ENCODE measurements around the gene DESI1.
"Not testable (repeated sequence)": the region's sequence is repeated elsewhere in the genome, so short reads cannot be mapped to it uniquely, and the experiment has no call there.

The DESI1 gene

DNA sequence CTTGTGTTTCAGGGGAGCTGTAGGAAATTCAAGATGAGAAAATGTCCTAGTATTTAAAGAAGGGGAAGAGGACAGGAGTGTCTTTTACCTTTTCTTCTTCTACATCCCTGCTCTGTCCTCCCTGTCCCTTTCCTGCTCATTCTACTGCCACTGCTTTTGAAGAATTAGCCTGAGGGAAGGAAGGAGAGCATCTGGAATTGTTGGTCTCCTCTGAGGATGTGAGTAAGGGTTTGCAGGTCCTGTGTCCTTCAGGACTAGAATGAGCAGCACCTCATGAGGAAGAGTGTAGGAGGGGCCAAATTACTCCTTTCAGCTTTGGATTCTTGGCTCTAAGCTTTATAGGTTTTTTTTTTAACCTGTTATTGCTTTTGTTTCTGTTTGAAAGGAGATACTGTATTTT, 43.6 kb upstream of the DESI1 start:
- H4K20me1 ChIP-seq (ENCODE audit: insufficient read depth, low read length) = no peaks in the 10 kb centered on the region
- H3K36me3 ChIP-seq (replicated peaks; ENCODE audit: insufficient read depth, low read length) = no peaks in the 10 kb centered on the region; the same call in none of the 2 replicates
- peaks cover 6% of the 10 kb centered on the region for H3K79me2 ChIP-seq (ENCODE audit: low read length)
- no peaks in the 10 kb centered on the region for H3K9me3 ChIP-seq (replicated peaks; ENCODE audit: insufficient read depth, low read length)
- H2AFZ ChIP-seq (ENCODE audit: low read length) = no peak overlapping the region
- H3K4me3 ChIP-seq (ENCODE audit: low read length) = no peak overlapping the region
- no peaks in the 10 kb centered on the region for H3K27me3 ChIP-seq (replicated peaks; ENCODE audit: insufficient read depth, low read length)
- H3K9me2 ChIP-seq (replicated peaks; ENCODE audit: insufficient read depth, low read length) = no peaks in the 10 kb centered on the region
- no peak overlapping the region for H3K9ac ChIP-seq (ENCODE audit: low read length)
- H3F3A ChIP-seq (ENCODE audit: insufficient read depth, low read length) = peaks cover 40% of the 10 kb centered on the region
- DNase-seq = no peak
- TF ChIP-seq EZH2phosphoT487 (IDR thresholded peaks at IDR 0.05; ENCODE audit: low read length) (no peak), EZH2 (optimal IDR thresholded peaks at IDR 0.05; ENCODE audit: low read depth, low read length) (no peak)
- TF ChIP-seq, protein P1, sequence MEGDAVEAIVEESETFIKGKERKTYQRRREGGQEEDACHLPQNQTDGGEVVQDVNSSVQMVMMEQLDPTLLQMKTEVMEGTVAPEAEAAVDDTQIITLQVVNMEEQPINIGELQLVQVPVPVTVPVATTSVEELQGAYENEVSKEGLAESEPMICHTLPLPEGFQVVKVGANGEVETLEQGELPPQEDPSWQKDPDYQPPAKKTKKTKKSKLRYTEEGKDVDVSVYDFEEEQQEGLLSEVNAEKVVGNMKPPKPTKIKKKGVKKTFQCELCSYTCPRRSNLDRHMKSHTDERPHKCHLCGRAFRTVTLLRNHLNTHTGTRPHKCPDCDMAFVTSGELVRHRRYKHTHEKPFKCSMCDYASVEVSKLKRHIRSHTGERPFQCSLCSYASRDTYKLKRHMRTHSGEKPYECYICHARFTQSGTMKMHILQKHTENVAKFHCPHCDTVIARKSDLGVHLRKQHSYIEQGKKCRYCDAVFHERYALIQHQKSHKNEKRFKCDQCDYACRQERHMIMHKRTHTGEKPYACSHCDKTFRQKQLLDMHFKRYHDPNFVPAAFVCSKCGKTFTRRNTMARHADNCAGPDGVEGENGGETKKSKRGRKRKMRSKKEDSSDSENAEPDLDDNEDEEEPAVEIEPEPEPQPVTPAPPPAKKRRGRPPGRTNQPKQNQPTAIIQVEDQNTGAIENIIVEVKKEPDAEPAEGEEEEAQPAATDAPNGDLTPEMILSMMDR (IDR thresholded peaks at IDR 0.05; ENCODE audit: low read length) = no peak
- no peak overlapping the region; the same call in 1 of the 2 replicates for H3K27ac ChIP-seq (ENCODE audit: low read length)
- peaks cover 4% of the 10 kb centered on the region; the same call in 1 of the 2 replicates for H3K4me1 ChIP-seq (ENCODE audit: low read length)
- no peak overlapping the region for H3K4me2 ChIP-seq (ENCODE audit: low read depth, low read length)

DNA sequence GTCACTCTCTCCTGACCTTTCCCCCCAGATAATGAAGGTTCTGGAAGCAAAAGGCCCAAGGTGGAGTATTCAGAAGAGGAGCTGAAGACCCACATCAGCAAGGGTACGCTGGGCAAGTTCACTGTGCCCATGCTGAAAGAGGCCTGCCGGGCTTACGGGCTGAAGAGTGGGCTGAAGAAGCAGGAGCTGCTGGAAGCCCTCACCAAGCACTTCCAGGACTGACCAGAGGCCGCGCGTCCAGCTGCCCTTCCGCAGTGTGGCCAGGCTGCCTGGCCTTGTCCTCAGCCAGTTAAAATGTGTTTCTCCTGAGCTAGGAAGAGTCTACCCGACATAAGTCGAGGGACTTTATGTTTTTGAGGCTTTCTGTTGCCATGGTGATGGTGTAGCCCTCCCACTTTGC, 42.8 kb upstream of the DESI1 start:
- H3K36me3 ChIP-seq (replicated peaks; ENCODE audit: insufficient read depth, low read length); H3K79me2 ChIP-seq (ENCODE audit: low read length); H3K4me1 ChIP-seq (ENCODE audit: low read length); H4K20me1 ChIP-seq (ENCODE audit: insufficient read depth, low read length); H3K9me3 ChIP-seq (replicated peaks; ENCODE audit: insufficient read depth, low read length); H3K27ac ChIP-seq (ENCODE audit: low read length); H3K4me3 ChIP-seq (ENCODE audit: low read length); H3K4me2 ChIP-seq (ENCODE audit: low read depth, low read length); H2AFZ ChIP-seq (ENCODE audit: low read length); H3K9ac ChIP-seq (ENCODE audit: low read length); DNase-seq; H3K27me3 ChIP-seq (replicated peaks; ENCODE audit: insufficient read depth, low read length); H3K9me2 ChIP-seq (replicated peaks; ENCODE audit: insufficient read depth, low read length): not testable (repeated sequence)
- peaks cover 40% of the 10 kb centered on the region for H3F3A ChIP-seq (ENCODE audit: insufficient read depth, low read length)

DNA sequence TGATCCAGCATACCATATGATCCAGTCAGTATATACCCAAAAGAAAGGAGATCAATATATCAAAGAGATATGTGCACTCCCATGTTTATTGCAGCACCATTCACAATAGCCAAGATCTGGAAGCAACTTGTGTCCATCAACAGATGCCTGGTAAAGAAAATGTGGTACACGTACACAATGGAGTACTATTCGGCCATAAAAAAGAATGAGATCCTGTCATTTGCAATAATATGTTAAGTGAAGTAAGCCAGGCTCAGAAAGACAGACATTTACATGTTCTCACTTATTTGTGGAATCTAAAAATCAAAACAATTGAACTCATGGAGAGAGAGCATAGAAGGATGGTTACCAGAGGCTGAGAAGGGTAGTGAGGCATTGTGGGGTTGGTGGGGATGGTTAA, 40.9 kb upstream of the DESI1 start:
- no peak overlapping the region for H2AFZ ChIP-seq (ENCODE audit: low read length)
- peaks cover 11% of the 10 kb centered on the region for H3K36me3 ChIP-seq (replicated peaks; ENCODE audit: insufficient read depth, low read length)
- H3K9me2 ChIP-seq (replicated peaks; ENCODE audit: insufficient read depth, low read length) = no peaks in the 10 kb centered on the region
- peaks cover 18% of the 10 kb centered on the region for H3K79me2 ChIP-seq (ENCODE audit: low read length)
- no peaks in the 10 kb centered on the region for H3K27me3 ChIP-seq (replicated peaks; ENCODE audit: insufficient read depth, low read length)
- no peak overlapping the region for H3K9ac ChIP-seq (ENCODE audit: low read length)
- no peaks in the 10 kb centered on the region for H3K4me1 ChIP-seq (ENCODE audit: low read length)
- H3K9me3 ChIP-seq (replicated peaks; ENCODE audit: insufficient read depth, low read length) = no peaks in the 10 kb centered on the region
- H3K4me2 ChIP-seq (ENCODE audit: low read depth, low read length) = no peak overlapping the region
- H3K4me3 ChIP-seq (ENCODE audit: low read length) = no peak overlapping the region
- H3K27ac ChIP-seq (ENCODE audit: low read length) = no peak overlapping the region
- H4K20me1 ChIP-seq (ENCODE audit: insufficient read depth, low read length) = no peaks in the 10 kb centered on the region
- DNase-seq = no peak
- TF ChIP-seq, protein P1 (IDR thresholded peaks at IDR 0.05; ENCODE audit: low read length) = no peak
- TF ChIP-seq EZH2phosphoT487 (IDR thresholded peaks at IDR 0.05; ENCODE audit: low read length) = no peak
- TF ChIP-seq EZH2 (optimal IDR thresholded peaks at IDR 0.05; ENCODE audit: low read depth, low read length) = no peak
- peaks cover 25% of the 10 kb centered on the region for H3F3A ChIP-seq (ENCODE audit: insufficient read depth, low read length)

DNA sequence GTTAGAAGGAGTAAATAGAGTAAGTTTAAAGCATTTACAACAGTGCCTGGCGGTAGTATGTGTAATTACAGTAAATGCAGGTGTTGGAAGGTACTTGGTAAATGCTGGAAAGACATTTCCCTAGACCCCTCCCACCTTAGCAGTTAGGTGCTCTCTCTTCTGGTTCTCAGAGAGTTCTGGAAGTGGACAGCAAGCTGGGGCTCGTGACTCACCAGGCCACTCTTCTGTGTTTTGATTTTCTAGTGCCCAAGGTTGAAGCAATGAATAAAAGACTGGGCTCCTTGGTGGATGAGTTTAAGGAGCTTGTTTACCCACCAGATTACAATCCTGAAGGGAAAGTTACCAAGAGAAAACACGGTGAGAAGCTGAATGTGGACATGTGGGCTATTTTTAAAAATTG, 40.2 kb upstream of the DESI1 start:
- H3F3A ChIP-seq (ENCODE audit: insufficient read depth, low read length) = peaks cover 25% of the 10 kb centered on the region
- TF ChIP-seq, protein P1 (IDR thresholded peaks at IDR 0.05; ENCODE audit: low read length) = no peak
- TF ChIP-seq EZH2 (optimal IDR thresholded peaks at IDR 0.05; ENCODE audit: low read depth, low read length) (no peak), EZH2phosphoT487 (IDR thresholded peaks at IDR 0.05; ENCODE audit: low read length) (no peak)
- no peak for DNase-seq
- peaks cover 22% of the 10 kb centered on the region for H3K79me2 ChIP-seq (ENCODE audit: low read length)
- no peaks in the 10 kb centered on the region for H4K20me1 ChIP-seq (ENCODE audit: insufficient read depth, low read length)
- no peaks in the 10 kb centered on the region for H3K9me2 ChIP-seq (replicated peaks; ENCODE audit: insufficient read depth, low read length)
- H3K4me2 ChIP-seq (ENCODE audit: low read depth, low read length) = no peak overlapping the region
- H3K36me3 ChIP-seq (replicated peaks; ENCODE audit: insufficient read depth, low read length) = peaks cover 14% of the 10 kb centered on the region
- H3K9ac ChIP-seq (ENCODE audit: low read length) = no peak overlapping the region
- H3K27ac ChIP-seq (ENCODE audit: low read length) = no peak overlapping the region
- H2AFZ ChIP-seq (ENCODE audit: low read length) = no peak overlapping the region
- H3K9me3 ChIP-seq (replicated peaks; ENCODE audit: insufficient read depth, low read length) = no peaks in the 10 kb centered on the region
- H3K4me3 ChIP-seq (ENCODE audit: low read length) = no peak overlapping the region
- no peaks in the 10 kb centered on the region for H3K27me3 ChIP-seq (replicated peaks; ENCODE audit: insufficient read depth, low read length)
- no peaks in the 10 kb centered on the region for H3K4me1 ChIP-seq (ENCODE audit: low read length)
